ENCODE data around the gene INPP5E.

The INPP5E gene

GRCh38 chr9:136438548-136439480, 831 bp downstream of the INPP5E start:
- H3K36me3 ChIP-seq (ENCODE audit: insufficient read depth, low read length): peaks cover 27% of the 10 kb centered on the region; the same call in 1 of the 2 replicates
- TF ChIP-seq EZH2phosphoT487 (IDR thresholded peaks at IDR 0.05; ENCODE audit: borderline replicate concordance) (no peak), CTCF (conservative IDR thresholded peaks at IDR 0.05; ENCODE audit: low read length) (no peak)
- peak overlapping the region; percentile 87 for H3K9ac ChIP-seq (ENCODE audit: low read depth, low read length, poor library complexity, severe bottlenecking)
- peak overlapping the region; percentile 98 for H3K4me2 ChIP-seq (ENCODE audit: low read depth, low read length, poor library complexity, severe bottlenecking)
- peak overlapping the region; percentile 93 for H3K4me3 ChIP-seq (ENCODE audit: low read length, poor library complexity, severe bottlenecking)
- peak overlapping the region; percentile 32; the same call in 1 of the 2 replicates for H2AFZ ChIP-seq (ENCODE audit: low read length)
- peaks cover 42% of the 10 kb centered on the region for H4K20me1 ChIP-seq (ENCODE audit: insufficient read depth, low read length, poor library complexity, severe bottlenecking)
- no peaks in the 10 kb centered on the region for H3K9me3 ChIP-seq (ENCODE audit: insufficient read depth, low read depth, low read length)
- no peaks in the 10 kb centered on the region for H3K27me3 ChIP-seq (ENCODE audit: insufficient read depth, low read length, poor library complexity, severe bottlenecking)
- no peaks in the 10 kb centered on the region for H3F3A ChIP-seq (ENCODE audit: low read depth)
- peaks cover 51% of the 10 kb centered on the region for H3K79me2 ChIP-seq (ENCODE audit: insufficient read depth, low read length)
- H3K9me2 ChIP-seq (replicated peaks; ENCODE audit: low read depth, low read length): no peaks in the 10 kb centered on the region
- peaks cover 22% of the 10 kb centered on the region for H3K4me1 ChIP-seq (ENCODE audit: insufficient read depth, low read length, poor library complexity, severe bottlenecking)

- no peak for TF ChIP-seq CTCF (conservative IDR thresholded peaks at IDR 0.05; ENCODE audit: low read length)
- TF ChIP-seq EZH2phosphoT487 (IDR thresholded peaks at IDR 0.05; ENCODE audit: borderline replicate concordance): no peak
- H3K36me3 ChIP-seq (ENCODE audit: insufficient read depth, low read length): peaks cover 23% of the 10 kb centered on the region; the same call in 1 of the 2 replicates
- peaks cover 42% of the 10 kb centered on the region for H4K20me1 ChIP-seq (ENCODE audit: insufficient read depth, low read length, poor library complexity, severe bottlenecking)
- peaks cover 51% of the 10 kb centered on the region for H3K79me2 ChIP-seq (ENCODE audit: insufficient read depth, low read length)
- no peaks in the 10 kb centered on the region for H3K9me3 ChIP-seq (ENCODE audit: insufficient read depth, low read depth, low read length)
- H3K4me3 ChIP-seq (ENCODE audit: low read length, poor library complexity, severe bottlenecking): peak overlapping the region; percentile 93
- H3K9ac ChIP-seq (ENCODE audit: low read depth, low read length, poor library complexity, severe bottlenecking): peak overlapping the region; percentile 87
- H2AFZ ChIP-seq (ENCODE audit: low read length): no peak overlapping the region
- H3K27me3 ChIP-seq (ENCODE audit: insufficient read depth, low read length, poor library complexity, severe bottlenecking): no peaks in the 10 kb centered on the region
- H3K4me2 ChIP-seq (ENCODE audit: low read depth, low read length, poor library complexity, severe bottlenecking): peak overlapping the region; percentile 98
- H3F3A ChIP-seq (ENCODE audit: low read depth): no peaks in the 10 kb centered on the region
- H3K9me2 ChIP-seq (replicated peaks; ENCODE audit: low read depth, low read length): no peaks in the 10 kb centered on the region
- peaks cover 22% of the 10 kb centered on the region for H3K4me1 ChIP-seq (ENCODE audit: insufficient read depth, low read length, poor library complexity, severe bottlenecking)
These were observed 1.7 kb downstream of the INPP5E start for GRCh38 chr9:136437839-136438547.

- H3K4me3 ChIP-seq (ENCODE audit: low read length, poor library complexity, severe bottlenecking): peak overlapping the region; percentile 93
- H3K9me2 ChIP-seq (replicated peaks; ENCODE audit: low read depth, low read length): no peaks in the 10 kb centered on the region
- no peak for TF ChIP-seq EZH2phosphoT487 (IDR thresholded peaks at IDR 0.05; ENCODE audit: borderline replicate concordance)
- no peak for TF ChIP-seq CTCF (conservative IDR thresholded peaks at IDR 0.05; ENCODE audit: low read length)
- H3K4me1 ChIP-seq (ENCODE audit: insufficient read depth, low read length, poor library complexity, severe bottlenecking): peaks cover 22% of the 10 kb centered on the region
- H3K4me2 ChIP-seq (ENCODE audit: low read depth, low read length, poor library complexity, severe bottlenecking): peak overlapping the region; percentile 98
- H3K9ac ChIP-seq (ENCODE audit: low read depth, low read length, poor library complexity, severe bottlenecking): peak overlapping the region; percentile 87
- H4K20me1 ChIP-seq (ENCODE audit: insufficient read depth, low read length, poor library complexity, severe bottlenecking): peaks cover 42% of the 10 kb centered on the region
- no peaks in the 10 kb centered on the region for H3F3A ChIP-seq (ENCODE audit: low read depth)
- peaks cover 18% of the 10 kb centered on the region; the same call in 1 of the 2 replicates for H3K36me3 ChIP-seq (ENCODE audit: insufficient read depth, low read length)
- no peaks in the 10 kb centered on the region for H3K27me3 ChIP-seq (ENCODE audit: insufficient read depth, low read length, poor library complexity, severe bottlenecking)
- peaks cover 51% of the 10 kb centered on the region for H3K79me2 ChIP-seq (ENCODE audit: insufficient read depth, low read length)
- no peaks in the 10 kb centered on the region for H3K9me3 ChIP-seq (ENCODE audit: insufficient read depth, low read depth, low read length)
- H2AFZ ChIP-seq (ENCODE audit: low read length): no peak overlapping the region
These were observed 2.2 kb downstream of the INPP5E start for GRCh38 chr9:136437430-136437829.
